NCI-H2196 (cell line): ENCODE data around the gene PVALB.

Experiments
- DNase-seq: peaks from one replicate; lab custom pipeline; 2025; ENCODE audit not compliant: unreplicated experiment; lab: John Stamatoyannopoulos, UW

PVALB gene

DNA sequence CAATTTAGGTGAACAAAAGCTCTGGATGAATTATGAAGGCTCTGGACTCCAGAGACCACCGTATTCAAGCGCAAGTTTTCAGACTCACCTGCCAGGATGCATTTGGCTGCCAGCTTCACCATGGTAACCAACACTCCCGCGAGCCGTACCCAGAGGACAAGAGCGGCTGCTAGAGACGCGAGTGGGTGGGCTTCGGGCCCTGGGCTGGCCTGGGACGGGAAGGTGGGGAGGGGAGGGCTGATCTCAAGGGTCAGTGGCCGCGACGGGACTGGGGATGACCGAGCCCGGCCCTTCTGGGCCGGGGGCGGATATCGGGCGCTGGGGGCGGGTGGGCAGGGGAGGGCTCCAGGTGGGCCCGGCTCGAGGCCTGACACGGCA lies 41.3 kb downstream of the PVALB start:
- DNase-seq: peak; percentile 4

- DNase-seq: peak; percentile 3
Observed at GRCh38 chr22:36773935-36774334, 42.9 kb downstream of the PVALB start.

- no peak for DNase-seq
Observed at GRCh38 chr22:36772451-36772850, 44.4 kb downstream of the PVALB start.

- no peak for DNase-seq
Observed at GRCh38 chr22:36771356-36772063, 45.3 kb downstream of the PVALB start.

DNA sequence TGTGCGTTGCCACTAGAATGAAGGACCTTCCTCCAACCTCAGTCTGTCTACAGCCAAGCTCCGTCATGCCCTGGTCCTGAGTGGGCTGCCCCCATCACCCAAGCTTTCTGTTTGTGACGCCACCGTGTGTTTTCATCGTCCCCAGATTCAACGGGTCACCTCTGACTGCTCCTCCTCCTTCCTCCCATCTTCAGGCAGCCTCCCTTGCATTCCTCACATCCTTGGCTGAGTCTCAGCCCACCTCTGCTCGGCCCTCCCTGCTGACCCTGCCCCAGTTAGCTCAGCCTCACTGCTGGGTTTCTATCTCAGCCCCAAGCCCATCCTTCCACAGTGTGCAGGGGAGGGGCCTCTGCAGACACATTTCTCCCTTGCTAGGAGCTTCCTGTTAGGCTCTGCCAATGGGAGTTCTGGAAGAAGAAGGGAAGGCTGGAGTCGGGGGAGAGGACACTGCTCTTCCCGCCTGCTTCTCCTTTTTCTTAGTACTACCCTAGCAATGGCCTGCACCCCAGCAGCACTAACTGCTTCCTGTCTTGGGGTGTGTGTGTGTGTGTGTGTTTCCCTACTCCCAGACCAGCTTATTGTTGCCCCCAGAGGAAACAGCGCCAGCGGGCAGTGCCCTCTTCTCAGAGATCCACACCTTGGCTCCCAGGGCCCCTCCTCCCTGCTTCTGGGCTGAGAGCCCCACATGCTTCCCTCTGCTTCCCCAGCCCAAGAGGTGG lies 46.2 kb downstream of the PVALB start:
- DNase-seq: no peak

DNA sequence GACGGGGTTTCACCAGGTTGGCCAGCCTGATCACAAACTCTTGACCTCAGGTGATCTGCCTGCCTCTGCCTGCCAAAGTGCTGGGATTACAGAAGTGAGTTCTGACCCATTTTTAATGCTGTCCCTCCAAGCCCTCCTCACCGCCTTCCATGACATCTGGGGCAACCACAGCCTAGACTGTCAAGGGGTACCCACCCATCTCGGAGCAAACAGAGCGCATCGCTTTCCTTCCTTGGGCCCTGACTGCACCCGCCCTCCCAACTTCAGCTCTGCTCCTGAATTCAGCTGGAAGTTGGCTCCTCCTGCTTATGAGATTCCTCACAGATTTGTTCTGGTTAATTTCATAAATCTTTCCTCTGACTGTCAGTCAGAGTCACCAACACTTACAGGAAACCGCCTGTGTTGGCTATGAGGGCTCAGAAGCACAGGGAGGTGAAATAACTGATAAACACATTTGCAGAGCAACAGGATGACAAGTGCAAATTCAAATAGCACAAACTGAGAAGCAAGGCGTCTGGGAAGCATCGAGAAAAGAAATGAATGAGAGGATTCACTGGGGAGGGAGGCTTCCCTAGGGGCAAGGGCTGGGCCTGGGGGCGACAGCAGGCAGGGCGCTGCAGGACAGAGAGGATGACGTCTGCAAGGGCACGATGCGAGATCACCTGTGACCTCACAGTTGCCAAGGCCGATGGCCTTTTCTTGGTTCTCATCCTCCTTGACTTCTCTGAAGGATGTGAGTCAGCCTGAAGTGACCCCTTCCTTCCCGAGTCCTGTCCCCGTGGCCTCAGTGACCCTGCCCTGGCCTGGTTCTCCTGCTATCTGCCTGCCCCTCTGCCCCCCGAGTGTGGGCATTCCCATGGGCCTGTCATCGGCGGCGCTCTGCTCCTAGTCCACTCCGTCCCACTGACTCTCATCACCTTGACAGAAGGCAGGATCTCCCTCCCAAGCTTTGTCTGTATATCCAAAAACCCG lies 47.0 kb downstream of the PVALB start:
- no peak for DNase-seq

GRCh38 chr22:36768616-36769015 lies 48.2 kb downstream of the PVALB start:
- no peak for DNase-seq

DNA sequence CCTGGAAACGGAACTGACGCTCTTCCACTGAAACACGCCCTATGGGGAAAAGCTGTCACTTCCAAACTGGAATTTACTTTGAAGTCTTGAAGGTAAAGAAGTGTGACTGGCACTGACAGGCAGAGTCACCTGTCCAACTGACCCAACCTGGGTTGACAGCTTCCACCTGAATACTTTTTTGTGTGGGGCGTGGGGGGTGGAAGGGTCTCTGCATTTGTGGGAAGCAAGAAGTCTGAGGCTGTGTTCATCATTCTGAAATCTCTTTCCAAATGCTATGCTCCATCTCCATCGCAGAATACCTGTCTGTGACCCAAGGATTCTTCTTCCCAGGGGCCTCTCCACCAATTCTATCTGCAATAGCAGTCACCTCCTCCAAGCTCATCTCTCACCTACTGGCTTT lies 48.7 kb downstream of the PVALB start:
- DNase-seq: no peak

DNA sequence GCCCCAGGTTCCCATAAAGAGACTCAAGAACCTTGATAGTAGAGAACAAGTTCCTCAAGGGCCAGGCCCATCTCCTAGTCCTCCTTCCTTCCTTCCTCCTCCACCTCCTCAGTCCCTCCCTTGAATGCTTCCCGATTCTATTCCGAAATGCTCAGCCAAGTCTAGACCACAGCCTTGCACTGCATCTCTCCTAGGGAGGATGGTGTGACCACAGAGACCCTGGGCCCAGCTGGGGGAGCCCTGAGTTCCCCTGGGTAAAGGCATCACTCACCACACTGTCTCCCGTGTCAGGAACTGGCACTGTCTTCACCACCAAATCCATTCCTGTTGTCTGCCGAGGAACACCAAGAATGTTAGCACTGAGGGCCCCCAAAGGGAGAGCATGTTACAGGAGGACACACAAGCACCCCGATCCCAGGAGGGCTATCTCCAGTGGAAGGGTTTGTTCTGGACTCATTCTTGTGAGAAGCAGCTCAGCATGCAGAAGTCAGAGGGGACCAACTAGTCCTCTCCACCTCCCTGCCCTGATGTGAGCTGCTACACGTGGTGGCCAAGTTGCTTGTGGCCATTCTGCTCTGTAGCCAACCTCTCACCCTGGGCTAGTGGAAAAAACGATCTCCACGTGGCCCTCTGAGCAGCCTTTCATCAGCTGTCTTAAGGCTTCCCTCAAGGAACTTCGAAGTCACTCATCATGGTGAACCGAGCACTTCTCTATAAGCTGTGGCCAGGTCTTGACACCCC lies 49.6 kb downstream of the PVALB start:
- no peak for DNase-seq

DNA sequence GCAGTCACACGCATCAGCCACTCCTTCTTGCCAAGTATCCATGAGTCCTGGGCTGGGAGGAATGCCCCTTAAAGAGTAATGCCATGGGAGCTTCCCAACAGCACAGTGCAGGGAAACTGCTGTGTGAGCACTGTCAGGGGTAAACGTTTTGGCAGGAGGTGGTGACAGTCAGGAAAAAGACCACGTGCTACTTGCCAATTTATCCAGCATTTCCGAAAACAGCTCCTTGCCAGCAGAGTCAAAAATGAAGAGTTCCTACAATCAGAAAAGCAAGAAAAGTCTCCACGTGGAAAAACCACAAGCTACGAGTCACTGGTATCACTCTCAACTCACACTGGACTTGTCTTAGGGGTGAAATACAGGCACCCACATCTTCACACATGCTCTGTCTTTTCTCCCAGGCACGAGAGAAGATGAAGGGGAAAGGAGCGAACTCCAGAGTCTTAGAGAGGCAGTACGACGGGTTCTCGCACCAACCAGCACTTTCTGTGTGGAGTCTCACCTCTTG lies 50.8 kb downstream of the PVALB start:
- no peak for DNase-seq

DNA sequence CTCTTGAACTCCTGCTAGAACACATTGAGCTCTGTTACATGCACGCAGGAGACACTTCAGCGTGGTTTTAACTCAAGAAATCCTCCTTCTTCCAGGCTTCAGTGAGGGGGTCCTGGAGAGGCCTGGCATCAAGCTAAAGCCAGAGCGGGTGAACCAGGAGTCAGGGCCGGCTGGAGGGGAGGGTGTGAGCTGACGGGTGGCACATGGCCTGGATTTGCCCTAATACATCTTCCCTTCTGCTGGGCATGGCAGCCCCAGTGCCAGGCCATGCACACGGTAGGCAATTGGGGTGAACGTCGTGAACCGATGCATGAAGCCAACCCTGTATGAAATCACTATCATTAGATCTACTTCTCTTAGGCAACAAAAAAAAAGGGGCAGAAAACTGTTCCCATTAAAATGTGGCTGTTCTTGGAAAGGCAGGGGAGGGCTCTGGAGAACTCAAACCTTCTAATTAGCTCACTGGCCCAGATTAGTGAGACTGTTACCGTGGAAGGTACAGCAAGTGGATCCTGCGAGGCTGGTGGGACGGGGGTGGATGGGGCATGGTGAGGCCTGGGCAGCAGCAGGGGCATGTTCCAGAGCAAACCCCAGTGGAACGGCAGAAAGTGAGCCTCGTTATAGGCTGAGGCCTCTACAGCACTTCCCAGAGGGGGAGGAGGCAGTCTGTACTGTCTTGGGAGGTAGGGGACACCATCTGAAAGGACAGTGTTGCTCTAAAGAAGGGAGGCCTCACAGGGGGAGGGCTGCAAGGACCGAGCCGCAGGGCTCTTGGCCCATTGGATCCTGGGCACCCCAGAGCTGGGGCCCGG lies 51.5 kb downstream of the PVALB start:
- no peak for DNase-seq

DNA sequence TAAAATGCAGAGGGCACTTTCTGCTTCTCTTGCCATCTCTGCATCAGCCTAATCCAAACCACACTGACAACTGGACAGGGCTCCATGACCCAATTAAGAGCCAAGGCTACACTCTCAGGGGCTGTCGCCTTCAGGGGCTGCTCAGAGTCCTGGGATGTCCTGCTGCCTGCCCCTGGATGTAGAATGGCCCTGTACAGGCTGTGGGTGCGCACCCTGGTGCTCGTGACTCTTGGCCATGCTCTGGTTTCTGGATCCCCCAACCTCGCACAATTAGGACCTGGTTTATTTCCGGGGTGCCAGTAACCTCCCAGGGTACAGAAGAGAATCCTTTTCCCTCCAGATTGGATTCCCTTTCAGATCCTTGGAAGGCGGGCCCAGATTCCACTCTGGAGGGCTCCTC lies 52.2 kb downstream of the PVALB start:
- no peak for DNase-seq

GRCh38 chr22:36764060-36764459 lies 52.8 kb downstream of the PVALB start:
- DNase-seq: no peak

GRCh38 chr22:36763576-36763975 lies 53.3 kb downstream of the PVALB start:
- no peak for DNase-seq

DNA sequence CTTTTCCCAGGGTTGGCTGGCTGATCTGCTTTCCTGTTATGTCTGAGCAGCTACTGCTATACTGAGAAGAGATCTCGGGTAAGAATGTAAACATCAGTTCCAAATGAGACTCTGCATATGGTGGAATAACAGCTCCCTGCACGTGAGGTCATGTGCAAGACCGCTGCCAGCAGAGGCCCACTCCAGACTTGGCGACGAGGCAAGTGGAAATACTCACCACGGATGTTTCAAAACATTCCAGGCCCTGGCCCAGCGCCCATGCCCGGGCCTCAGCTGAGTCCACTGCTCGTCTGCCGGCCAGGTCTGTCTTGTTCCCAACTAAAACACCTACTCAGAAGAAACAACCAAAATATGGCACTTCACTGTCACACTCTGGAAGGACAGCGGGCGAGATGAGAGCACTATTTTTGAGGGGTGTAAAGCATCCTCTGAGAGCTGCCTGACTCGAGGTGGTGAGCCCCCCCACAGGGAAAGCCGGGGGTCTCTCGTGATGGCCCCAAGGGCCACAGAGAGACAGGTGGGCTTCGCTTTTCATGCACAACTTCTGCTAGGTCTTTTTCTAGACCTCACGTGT lies 54.1 kb downstream of the PVALB start:
- DNase-seq: no peak

DNA sequence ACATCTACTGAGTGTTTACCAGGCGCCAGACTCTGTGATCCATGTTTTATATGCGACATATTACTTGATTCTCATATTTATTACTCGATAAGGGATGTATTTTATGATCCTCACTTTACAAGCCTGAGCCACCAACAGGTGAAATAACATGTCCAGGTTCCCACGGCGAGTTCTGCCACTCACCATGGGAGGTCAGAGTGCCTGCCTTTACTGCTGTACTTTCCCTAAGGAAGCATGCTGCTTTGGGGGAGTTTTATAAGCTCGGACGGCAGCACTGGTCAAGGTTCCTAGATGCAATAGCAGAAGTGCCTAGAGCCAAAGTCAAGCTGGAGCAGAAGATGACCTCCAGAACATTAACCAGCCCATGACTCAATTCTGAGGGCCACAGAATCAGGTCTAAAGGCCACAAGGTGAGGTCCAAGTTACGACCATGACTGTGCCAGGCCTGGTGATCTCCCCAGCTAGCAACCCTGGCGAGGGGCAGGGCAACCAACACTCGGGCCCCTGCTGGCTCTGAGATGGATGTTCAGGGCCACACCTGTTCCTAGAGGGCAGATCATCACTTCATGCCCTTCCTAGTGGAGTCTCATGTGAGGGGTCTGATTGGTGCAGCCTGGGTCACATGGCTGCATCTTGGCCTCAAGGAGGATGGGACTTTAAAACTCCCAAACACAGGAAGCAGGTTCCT lies 55.1 kb downstream of the PVALB start:
- no peak for DNase-seq

DNA sequence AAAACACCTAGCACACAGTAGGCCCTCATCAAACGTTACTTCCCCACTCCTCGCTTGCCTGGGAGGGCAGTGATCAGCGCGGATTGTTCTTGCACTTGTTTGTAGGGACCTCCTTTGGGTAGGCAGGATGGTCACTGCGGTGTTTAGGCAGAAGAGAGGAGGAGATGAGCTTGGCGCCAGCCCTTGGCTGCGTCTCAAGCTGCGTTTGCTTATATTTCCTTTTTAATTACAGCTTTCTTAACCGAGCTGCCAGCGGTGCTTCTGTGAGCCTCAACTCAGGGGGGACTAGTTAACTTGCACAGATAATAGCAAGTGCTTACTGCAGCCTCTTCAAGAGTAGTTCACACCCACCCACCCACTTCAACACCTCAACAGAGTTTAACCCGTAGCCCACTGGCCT lies 56.0 kb downstream of the PVALB start:
- no peak for DNase-seq

GRCh38 chr22:36759481-36760159 lies 57.2 kb downstream of the PVALB start:
- no peak for DNase-seq
